ENCODE results near the gene TAX1BP3. TPM values are rescaled to one million over a fixed set of nuclear protein-coding genes. Genes with fewer than 3 reads are reported as not detected.

The TAX1BP3 gene
- total RNA-seq, 1 donor from 2014 or later: 165 TPM

GRCh38 chr17:3678821-3679530 lies 10.6 kb upstream of the TAX1BP3 start:
- Histone ChIP-seq H3K4me3 (no peak overlapping the region), H3K36me3 (no peaks in the 10 kb centered on the region), H3K9me3 (replicated peaks) (no peaks in the 10 kb centered on the region), H3K27ac (replicated peaks) (no peak overlapping the region), H3K27me3 (ENCODE audit: low read depth) (peaks cover 2% of the 10 kb centered on the region), H3K4me1 (no peaks in the 10 kb centered on the region)
- TF ChIP-seq, protein P1, sequence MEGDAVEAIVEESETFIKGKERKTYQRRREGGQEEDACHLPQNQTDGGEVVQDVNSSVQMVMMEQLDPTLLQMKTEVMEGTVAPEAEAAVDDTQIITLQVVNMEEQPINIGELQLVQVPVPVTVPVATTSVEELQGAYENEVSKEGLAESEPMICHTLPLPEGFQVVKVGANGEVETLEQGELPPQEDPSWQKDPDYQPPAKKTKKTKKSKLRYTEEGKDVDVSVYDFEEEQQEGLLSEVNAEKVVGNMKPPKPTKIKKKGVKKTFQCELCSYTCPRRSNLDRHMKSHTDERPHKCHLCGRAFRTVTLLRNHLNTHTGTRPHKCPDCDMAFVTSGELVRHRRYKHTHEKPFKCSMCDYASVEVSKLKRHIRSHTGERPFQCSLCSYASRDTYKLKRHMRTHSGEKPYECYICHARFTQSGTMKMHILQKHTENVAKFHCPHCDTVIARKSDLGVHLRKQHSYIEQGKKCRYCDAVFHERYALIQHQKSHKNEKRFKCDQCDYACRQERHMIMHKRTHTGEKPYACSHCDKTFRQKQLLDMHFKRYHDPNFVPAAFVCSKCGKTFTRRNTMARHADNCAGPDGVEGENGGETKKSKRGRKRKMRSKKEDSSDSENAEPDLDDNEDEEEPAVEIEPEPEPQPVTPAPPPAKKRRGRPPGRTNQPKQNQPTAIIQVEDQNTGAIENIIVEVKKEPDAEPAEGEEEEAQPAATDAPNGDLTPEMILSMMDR (IDR thresholded peaks at IDR 0.05; ENCODE audit: borderline replicate concordance): no peak
- intact Hi-C loops (cut with micrococcal nuclease): no loop called here
- no peak for DNase-seq

- DNase-seq: no peak
- Histone ChIP-seq H3K4me1 (no peaks in the 10 kb centered on the region), H3K4me3 (no peak overlapping the region), H3K27ac (replicated peaks) (no peak overlapping the region), H3K36me3 (no peaks in the 10 kb centered on the region), H3K27me3 (ENCODE audit: low read depth) (no peaks in the 10 kb centered on the region), H3K9me3 (replicated peaks) (no peaks in the 10 kb centered on the region)
- intact Hi-C loops (cut with micrococcal nuclease): no loop called here
- TF ChIP-seq, protein P1 (IDR thresholded peaks at IDR 0.05; ENCODE audit: borderline replicate concordance): no peak
These were observed 9.9 kb upstream of the TAX1BP3 start for GRCh38 chr17:3678095-3678820.

- TF ChIP-seq, protein P1 (IDR thresholded peaks at IDR 0.05; ENCODE audit: borderline replicate concordance): no peak
- Histone ChIP-seq H3K4me1 (no peaks in the 10 kb centered on the region), H3K9me3 (replicated peaks) (no peaks in the 10 kb centered on the region), H3K4me3 (no peak overlapping the region), H3K27ac (replicated peaks) (no peak overlapping the region), H3K27me3 (ENCODE audit: low read depth) (no peaks in the 10 kb centered on the region), H3K36me3 (no peaks in the 10 kb centered on the region)
- intact Hi-C loops (cut with micrococcal nuclease): no loop called here
- DNase-seq: no peak
These were observed 7.5 kb upstream of the TAX1BP3 start for GRCh38 chr17:3675886-3676285.

DNA sequence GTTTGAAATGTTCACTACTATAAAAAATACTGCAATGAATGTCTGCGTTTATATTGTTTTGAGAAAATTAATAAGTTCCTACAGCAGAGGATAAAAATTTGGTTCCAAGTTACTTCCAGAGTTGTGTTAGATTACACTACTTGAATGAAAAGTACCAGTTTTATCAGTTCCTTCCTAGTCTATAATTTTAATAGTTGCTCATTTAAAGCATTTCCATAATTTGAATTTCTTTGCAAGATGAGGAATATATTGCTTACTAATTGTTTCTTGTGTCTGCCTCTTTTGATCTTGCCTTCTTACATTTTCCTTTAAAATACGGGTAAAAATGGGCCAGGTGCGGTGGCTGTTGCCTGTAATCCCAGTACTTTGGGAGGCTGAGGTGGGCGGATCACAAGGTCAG lies 4.2 kb upstream of the TAX1BP3 start:
- Histone ChIP-seq H3K4me1 (peaks cover 27% of the 10 kb centered on the region), H3K27ac (replicated peaks) (no peak overlapping the region), H3K27me3 (ENCODE audit: low read depth) (no peaks in the 10 kb centered on the region), H3K36me3 (no peaks in the 10 kb centered on the region), H3K9me3 (replicated peaks) (no peaks in the 10 kb centered on the region), H3K4me3 (no peak overlapping the region)
- no peak for DNase-seq
- TF ChIP-seq, protein P1 (IDR thresholded peaks at IDR 0.05; ENCODE audit: borderline replicate concordance): no peak
- intact Hi-C loops (cut with micrococcal nuclease): no loop called here

DNA sequence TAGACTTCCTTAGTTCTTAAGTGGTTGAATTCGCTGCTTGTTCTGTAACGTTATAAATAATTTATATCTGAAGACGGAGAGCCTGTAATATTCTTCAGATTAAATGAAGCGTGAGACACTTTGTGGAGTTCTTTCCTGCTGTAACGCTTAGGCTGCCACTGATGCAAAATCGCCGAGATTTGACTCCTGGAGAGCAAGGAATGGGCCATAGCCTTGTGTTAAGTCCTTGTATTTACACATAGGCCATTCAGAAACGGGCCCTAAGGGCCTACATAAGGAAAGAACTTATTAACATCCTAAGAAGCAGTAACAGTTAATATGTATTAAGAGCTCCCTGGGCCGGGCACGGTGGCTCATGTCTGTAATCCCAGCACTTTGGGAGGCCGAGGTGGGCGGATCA lies 1.2 kb upstream of the TAX1BP3 start:
- Histone ChIP-seq H3K27me3 (ENCODE audit: low read depth) (no peaks in the 10 kb centered on the region), H3K36me3 (peaks cover 5% of the 10 kb centered on the region), H3K4me3 (peak overlapping the region; percentile 89), H3K4me1 (peaks cover 57% of the 10 kb centered on the region), H3K9me3 (replicated peaks) (no peaks in the 10 kb centered on the region), H3K27ac (replicated peaks) (no peak overlapping the region)
- intact Hi-C loops (cut with micrococcal nuclease): no loop called here
- DNase-seq: no peak
- TF ChIP-seq, protein P1 (IDR thresholded peaks at IDR 0.05; ENCODE audit: borderline replicate concordance): no peak

All from left ventricle myocardium inferior (tissue), 1 donor.